ENCODE results near the gene MCF2L2. TPM values are rescaled to one million over a fixed set of nuclear protein-coding genes. Genes with fewer than 3 reads are reported as not detected.

Gene MCF2L2
- total and polyA plus RNA-seq, 2 donors (not counting 3 experiments of a cell fraction or from before 2014, with no cell fraction given), result 0.15 to 1.1 TPM

GRCh38 chr3:183279371-183279770 is 149.0 kb downstream of the MCF2L2 start:
- CTCF ChIA-PET, result no interaction called here
- no peaks in the 10 kb centered on the region for H3K27me3 ChIP-seq (ENCODE audit: control insufficient read depth in 2 of 2, insufficient read depth in 2 of 2, low read length in 2 of 2)
- DNase-seq (ENCODE audit: low read depth, low spot score) (no peak), FAIRE-seq (no peak)
- H2AFZ ChIP-seq (ENCODE audit: low read depth, low read length), result no peak overlapping the region
- dilution Hi-C loops (cut with MboI; ENCODE audit: extremely low pct_ligation_motif_present, low sequenced_read_pairs), result no loop called here
- no peaks in the 10 kb centered on the region for H3K36me3 ChIP-seq (ENCODE audit: control insufficient read depth in 2 of 2, extremely low read depth in 1 of 2, insufficient read depth in 2 of 2, low read length in 2 of 2)
- no peak overlapping the region for H3K4me2 ChIP-seq (ENCODE audit: insufficient read depth, low read length)
- no peak overlapping the region for H3K4me3 ChIP-seq (replicated peaks in 1 of 3; ENCODE audit: insufficient read depth in 1 of 3, low read depth in 1 of 3, low read length in 3 of 3)
- H3K9me1 ChIP-seq (replicated peaks; ENCODE audit: control insufficient read depth, extremely low read depth, insufficient read depth, low read length), result no peaks in the 10 kb centered on the region
- POLR2A ChIA-PET, result no interaction called here
- no peak overlapping the region for H3K27ac ChIP-seq (ENCODE audit: insufficient read depth, low read depth, low read length)
- no peak overlapping the region for H3K9ac ChIP-seq (replicated peaks; ENCODE audit: extremely low read depth, insufficient read depth, low read length)
- H4K20me1 ChIP-seq (replicated peaks; ENCODE audit: control insufficient read depth, extremely low read depth, insufficient read depth, low read length), result no peaks in the 10 kb centered on the region
- intact Hi-C loops (cut with micrococcal nuclease), result no loop called here
- H3K4me1 ChIP-seq (ENCODE audit: control insufficient read depth, extremely low read depth, insufficient read depth, low read length), result peaks cover 22% of the 10 kb centered on the region
- no peaks in the 10 kb centered on the region for H3K9me3 ChIP-seq (replicated peaks; ENCODE audit: control insufficient read depth, insufficient read depth, low read length)
- no TSS peak for BruUV-seq (replicated peaks)
- no peaks in the 10 kb centered on the region for H3K79me2 ChIP-seq (ENCODE audit: control insufficient read depth, insufficient read depth, low read length)
- no peak for TF ChIP-seq EZH2 (IDR thresholded peaks at IDR 0.05; ENCODE audit: borderline replicate concordance, low read depth, low read length, severe bottlenecking)
- no peak for TF ChIP-seq FOS (IDR thresholded peaks at IDR 0.05; ENCODE audit: borderline replicate concordance, insufficient read depth, low read length)
- TF ChIP-seq MYC (IDR thresholded peaks at IDR 0.05; ENCODE audit: low read depth, low read length), result no peak
- TF ChIP-seq MAX (IDR thresholded peaks at IDR 0.05; ENCODE audit: insufficient read depth, insufficient read length), result no peak
- TF ChIP-seq POLR2AphosphoS5 (IDR thresholded peaks at IDR 0.05; ENCODE audit: insufficient read depth, low read depth, low read length), result no peak
- TF ChIP-seq JUN (IDR thresholded peaks at IDR 0.05; ENCODE audit: borderline replicate concordance, insufficient read depth, insufficient read length, low read depth), result no peak
- no peak for TF ChIP-seq CTCF (IDR thresholded peaks at IDR 0.05; ENCODE audit: extremely low read depth in 1 of 2, insufficient read depth in 1 of 2, low read depth in 1 of 2, low read length in 2 of 2)
- TF ChIP-seq POLR2A (IDR thresholded peaks at IDR 0.05; ENCODE audit: low read depth, low read length), result no peak
- no peak for TF ChIP-seq GATA2 (IDR thresholded peaks at IDR 0.05; ENCODE audit: insufficient read depth, insufficient read length, low read depth, low read length)
